T-cell (primary cell): ENCODE data around the gene DLG2. TPM values are rescaled to one million over a fixed set of nuclear protein-coding genes. Genes with fewer than 3 reads are reported as not detected.

Experiments
- ATAC-seq, 4 experiments: fragments of 200-7000 bp in 3 of 4; fragments of 150-1000 bp in 1 of 4; cut with Tn5 transposase; replicated peaks in 1 of 4; 1 replicate in 3 of 4; 2 replicates in 1 of 4; pipeline ENCODE4 v1.10.0; 2021; ENCODE audit warnings: moderate library complexity in 3 of 4, mild to moderate bottlenecking in 2 of 4, moderate number of reproducible peaks in 1 of 4
- CTCF ChIA-PET, 2 donors: fragments of 300-600 bp; sonication (Branson Sonifier 250); formaldehyde crosslinking; loops; one replicate each; lab custom pipeline; 2022; ENCODE audit warnings: antibody characterized with exemption in 2 of 2; lab: Charles Lee
- POLR2A ChIA-PET, 2 donors: fragments of 300-600 bp; sonication (Branson Sonifier 250); formaldehyde crosslinking; loops; one replicate each; lab custom pipeline; 2022; ENCODE audit warnings: antibody characterized with exemption in 2 of 2; lab: Charles Lee
- DNase-seq, 35 experiments: peaks; one replicate each; pipeline versions ENCODE4 v3.0.0 to v3.0.0-alpha.2; 2013 to 2023
- H3K27ac ChIP-seq: one replicate; pipeline ENCODE4 v1.5.1; 2013; ENCODE audit warnings: low read length
- H3K27me3 ChIP-seq, 2 experiments: replicated peaks in 1 of 2; 1 replicate in 1 of 2; 2 replicates in 1 of 2; pipeline versions ENCODE4 v1.6.1 to v1.7.0; 2013; ENCODE audit warnings: low read length in 1 of 2, mixed read lengths in 1 of 2; ENCODE audit not compliant: control insufficient read depth in 2 of 2, insufficient read depth in 2 of 2; ENCODE audit errors: extremely low read depth in 1 of 2
- H3K36me3 ChIP-seq, 2 donors: 1 replicate in 1 of 2; 2 replicates in 1 of 2; pipeline versions ENCODE4 v1.6.1 to v1.7.0; 2013; ENCODE audit warnings: low read length in 1 of 2; ENCODE audit not compliant: control insufficient read depth in 2 of 2, insufficient read depth in 1 of 2; ENCODE audit errors: extremely low read depth in 1 of 2
- H3K4me1 ChIP-seq, 2 experiments: 1 replicate in 1 of 2; 2 replicates in 1 of 2; pipeline versions ENCODE4 v1.6.1 to v1.7.0; 2013; ENCODE audit warnings: low read length in 2 of 2, mixed read lengths in 1 of 2; ENCODE audit not compliant: insufficient read depth in 2 of 2, control insufficient read depth in 1 of 2; ENCODE audit errors: extremely low read depth in 1 of 2
- H3K4me3 ChIP-seq, 2 donors: 1 replicate in 1 of 2; 2 replicates in 1 of 2; pipeline versions ENCODE4 v1.5.1 to v1.7.0; 2013; ENCODE audit warnings: mild to moderate bottlenecking in 2 of 2, low read length in 1 of 2, moderate library complexity in 1 of 2; ENCODE audit not compliant: control insufficient read depth in 1 of 2; ENCODE audit errors: extremely low read depth in 1 of 2
- H3K9me3 ChIP-seq: 2 replicates; pipeline ENCODE4 v1.7.0; 2013
- H3K27ac Mint-ChIP-seq, 2 donors: one replicate each; pipeline ENCODE4 v1.8.0; 2020 to 2021; ENCODE audit warnings: mild to moderate bottlenecking in 2 of 2, mixed read lengths in 2 of 2
- H3K27me3 Mint-ChIP-seq, 2 donors: one replicate each; pipeline ENCODE4 v1.8.0; 2021 to 2022; ENCODE audit warnings: mixed read lengths in 2 of 2
- H3K36me3 Mint-ChIP-seq: one replicate; pipeline ENCODE4 v1.8.0; 2021; ENCODE audit warnings: mixed read lengths
- H3K4me1 Mint-ChIP-seq, 3 donors: one replicate each; pipeline ENCODE4 v1.8.0; 2020 to 2022; ENCODE audit warnings: mixed read lengths in 3 of 3, mild to moderate bottlenecking in 1 of 3
- H3K4me3 Mint-ChIP-seq, 3 donors: one replicate each; pipeline ENCODE4 v1.8.0; 2020 to 2022; ENCODE audit warnings: mild to moderate bottlenecking in 3 of 3, mixed read lengths in 3 of 3, moderate library complexity in 3 of 3
- H3K9me3 Mint-ChIP-seq, 3 donors: one replicate each; pipeline ENCODE4 v1.8.0; 2020 to 2022; ENCODE audit warnings: mixed read lengths in 3 of 3
- WGBS: methylation state at CpG from one replicate; pipeline ENCODE4 v1.1.5; 2013; ENCODE audit warnings: missing lambda C conversion rate; ENCODE audit not compliant: insufficient coverage; 5-methylcytosine and 5-hydroxymethylcytosine counted together
- total RNA-seq, 35 experiments: library from RNA in 6 of 35; stranded (reverse) in 6 of 35; fragments of 120-200 nt in 1 of 35; gene quantifications; one replicate each; pipeline versions ENCODE4 v1.2.1 to v1.2.4 and lab custom pipeline; 2013 to 2026

The DLG2 gene
- total RNA-seq, 5 donors from 2014 or later (not counting 1 experiment from before 2014, with no cell fraction given), result 2.3 to 4.1 (median 2.9) TPM

GRCh38 chr11:83609191-83609590, 2018.0 kb downstream of the DLG2 start:
- H3K36me3 ChIP-seq, result no peaks in the 10 kb centered on the region
- H3K27ac ChIP-seq, result no peak overlapping the region
- Mint-ChIP-seq H3K27ac (no peak overlapping the region), H3K4me1 (no peaks in the 10 kb centered on the region), H3K27me3 (peaks cover 0 to 2% of the 10 kb centered on the region in 2 donors), H3K9me3 (no peaks in the 10 kb centered on the region), H3K36me3 (no peaks in the 10 kb centered on the region), H3K4me3 (no peak overlapping the region)
- WGBS, result no CpG with 5 or more reads among the region's 2 CpGs
- no peaks in the 10 kb centered on the region for H3K4me1 ChIP-seq
- no peaks in the 10 kb centered on the region for H3K9me3 ChIP-seq
- POLR2A ChIA-PET, result no interaction called here
- no peak for DNase-seq
- CTCF ChIA-PET, result no interaction called here
- H3K27me3 ChIP-seq, result no peaks in the 10 kb centered on the region
- ATAC-seq, result no peak
- H3K4me3 ChIP-seq, result no peak overlapping the region

- Histone ChIP-seq H3K36me3 (no peaks in the 10 kb centered on the region), H3K27ac (no peak overlapping the region), H3K4me1 (no peaks in the 10 kb centered on the region), H3K9me3 (no peaks in the 10 kb centered on the region), H3K4me3 (no peak overlapping the region), H3K27me3 (no peaks in the 10 kb centered on the region)
- Mint-ChIP-seq H3K9me3 (no peaks in the 10 kb centered on the region), H3K4me1 (no peaks in the 10 kb centered on the region), H3K27ac (no peak overlapping the region), H3K4me3 (no peak overlapping the region), H3K27me3 (peaks cover 0 to 2% of the 10 kb centered on the region in 2 donors), H3K36me3 (no peaks in the 10 kb centered on the region)
- ChIA-PET POLR2A (no interaction called here), CTCF (no interaction called here)
- no peak for ATAC-seq
- no CpG with 5 or more reads among the region's 1 CpG for WGBS
- DNase-seq, result no peak
Observed at GRCh38 chr11:83608571-83608970, 2018.6 kb downstream of the DLG2 start.

GRCh38 chr11:83601914-83602527, 2025.1 kb downstream of the DLG2 start:
- Histone ChIP-seq H3K4me3 (no peak overlapping the region), H3K27me3 (no peaks in the 10 kb centered on the region), H3K4me1 (no peaks in the 10 kb centered on the region), H3K36me3 (no peaks in the 10 kb centered on the region), H3K27ac (no peak overlapping the region), H3K9me3 (no peaks in the 10 kb centered on the region)
- CTCF ChIA-PET, result no interaction called here
- H3K4me3 Mint-ChIP-seq, result no peak overlapping the region
- no peak overlapping the region for H3K27ac Mint-ChIP-seq
- no peaks in the 10 kb centered on the region for H3K9me3 Mint-ChIP-seq
- no peak for ATAC-seq
- H3K27me3 Mint-ChIP-seq, result no peaks in the 10 kb centered on the region
- H3K4me1 Mint-ChIP-seq, result no peaks in the 10 kb centered on the region
- DNase-seq, result no peak
- POLR2A ChIA-PET, result no interaction called here
- 80% methylated on average over 1 of the region's 5 CpGs for WGBS
- H3K36me3 Mint-ChIP-seq, result no peaks in the 10 kb centered on the region

GRCh38 chr11:83601201-83601913, 2025.8 kb downstream of the DLG2 start:
- ChIA-PET CTCF (interaction anchor here in 1 of 2 donors (0.6 kb wide), 1 partner anchor 97 kb away, joined by 4 read pairs; no protein-coding TSS in a partner anchor), POLR2A (interaction anchor here in 1 of 2 donors (0.7 kb wide), 1 partner anchor 10 kb away, joined by 3 read pairs; no protein-coding TSS in a partner anchor)
- H3K27me3 Mint-ChIP-seq, result no peaks in the 10 kb centered on the region
- H3K27ac Mint-ChIP-seq, result no peak overlapping the region
- H3K9me3 ChIP-seq, result no peaks in the 10 kb centered on the region
- no peak overlapping the region for H3K27ac ChIP-seq
- H3K9me3 Mint-ChIP-seq, result no peaks in the 10 kb centered on the region
- no peak overlapping the region for H3K4me3 ChIP-seq
- no peaks in the 10 kb centered on the region for H3K36me3 Mint-ChIP-seq
- 80% methylated on average over 2 of the region's 11 CpGs for WGBS
- H3K27me3 ChIP-seq, result no peaks in the 10 kb centered on the region
- no peaks in the 10 kb centered on the region for H3K36me3 ChIP-seq
- no peaks in the 10 kb centered on the region for H3K4me1 Mint-ChIP-seq
- no peak for ATAC-seq
- no peak overlapping the region for H3K4me3 Mint-ChIP-seq
- no peak for DNase-seq
- H3K4me1 ChIP-seq, result no peaks in the 10 kb centered on the region

- H3K27ac ChIP-seq, result no peak overlapping the region
- WGBS, result no CpG with 5 or more reads among the region's 1 CpG
- Mint-ChIP-seq H3K4me1 (no peaks in the 10 kb centered on the region), H3K27me3 (no peaks in the 10 kb centered on the region), H3K4me3 (no peak overlapping the region), H3K27ac (no peak overlapping the region), H3K36me3 (no peaks in the 10 kb centered on the region), H3K9me3 (no peaks in the 10 kb centered on the region)
- no peaks in the 10 kb centered on the region for H3K4me1 ChIP-seq
- no peak overlapping the region for H3K4me3 ChIP-seq
- ATAC-seq (no peak), DNase-seq (no peak)
- CTCF ChIA-PET, result interaction anchor here in 1 of 2 donors (0.6 kb wide), 1 partner anchor 96 kb away, joined by 4 read pairs; no protein-coding TSS in a partner anchor
- POLR2A ChIA-PET, result interaction anchor here in 1 of 2 donors (0.7 kb wide), 1 partner anchor 11 kb away, joined by 3 read pairs; no protein-coding TSS in a partner anchor
- no peaks in the 10 kb centered on the region for H3K9me3 ChIP-seq
- no peaks in the 10 kb centered on the region for H3K27me3 ChIP-seq
- no peaks in the 10 kb centered on the region for H3K36me3 ChIP-seq
Observed at GRCh38 chr11:83600661-83601060, 2026.5 kb downstream of the DLG2 start.

GRCh38 chr11:83599066-83599465, 2028.1 kb downstream of the DLG2 start:
- Histone ChIP-seq H3K9me3 (no peaks in the 10 kb centered on the region), H3K27ac (no peak overlapping the region), H3K27me3 (no peaks in the 10 kb centered on the region), H3K36me3 (no peaks in the 10 kb centered on the region), H3K4me3 (no peak overlapping the region), H3K4me1 (no peaks in the 10 kb centered on the region)
- Mint-ChIP-seq H3K36me3 (no peaks in the 10 kb centered on the region), H3K9me3 (peaks cover 0 to 4% (median 4%) of the 10 kb centered on the region in 3 donors), H3K27me3 (no peaks in the 10 kb centered on the region), H3K27ac (no peak overlapping the region), H3K4me3 (no peak overlapping the region), H3K4me1 (no peaks in the 10 kb centered on the region)
- no peak for DNase-seq
- WGBS, result 87% methylated on average over 2 of the region's 3 CpGs
- CTCF ChIA-PET, result no interaction called here
- no peak for ATAC-seq
- POLR2A ChIA-PET, result no interaction called here
